ENCODE data around the gene OSBPL6.

GRCh38 chr2:178193496-178193822 is 853 bp upstream of the OSBPL6 start:
- TF ChIP-seq CTCF (IDR thresholded peaks at IDR 0.05 in 2 of 3, conservative IDR thresholded peaks at IDR 0.05 in 1 of 3; ENCODE audit: borderline replicate concordance in 1 of 3, insufficient read depth in 1 of 3, low read depth in 2 of 3, low read length in 2 of 3) (no peak), MAX (IDR thresholded peaks at IDR 0.05) (no peak), EZH2 (IDR thresholded peaks at IDR 0.05) (no peak), POLR2A (IDR thresholded peaks at IDR 0.05; ENCODE audit: borderline replicate concordance, extremely low read depth, insufficient read depth, insufficient read length) (no peak), EZH2phosphoT487 (IDR thresholded peaks at IDR 0.05; ENCODE audit: borderline replicate concordance) (no peak), ZBTB33 (IDR thresholded peaks at IDR 0.05; ENCODE audit: extremely low read depth, insufficient replicate concordance, low read length) (no peak), ZNF274 (IDR thresholded peaks at IDR 0.05; ENCODE audit: low read depth, low read length) (no peak), YY1 (IDR thresholded peaks at IDR 0.05; ENCODE audit: extremely low read depth, insufficient replicate concordance, low read depth, low read length) (no peak), JUND (IDR thresholded peaks at IDR 0.05) (no peak), POLR2AphosphoS5 (IDR thresholded peaks at IDR 0.05; ENCODE audit: low read depth, low read length) (no peak), SIN3A (IDR thresholded peaks at IDR 0.05; ENCODE audit: low read depth) (no peak)
- TF ChIP-seq, protein P1, sequence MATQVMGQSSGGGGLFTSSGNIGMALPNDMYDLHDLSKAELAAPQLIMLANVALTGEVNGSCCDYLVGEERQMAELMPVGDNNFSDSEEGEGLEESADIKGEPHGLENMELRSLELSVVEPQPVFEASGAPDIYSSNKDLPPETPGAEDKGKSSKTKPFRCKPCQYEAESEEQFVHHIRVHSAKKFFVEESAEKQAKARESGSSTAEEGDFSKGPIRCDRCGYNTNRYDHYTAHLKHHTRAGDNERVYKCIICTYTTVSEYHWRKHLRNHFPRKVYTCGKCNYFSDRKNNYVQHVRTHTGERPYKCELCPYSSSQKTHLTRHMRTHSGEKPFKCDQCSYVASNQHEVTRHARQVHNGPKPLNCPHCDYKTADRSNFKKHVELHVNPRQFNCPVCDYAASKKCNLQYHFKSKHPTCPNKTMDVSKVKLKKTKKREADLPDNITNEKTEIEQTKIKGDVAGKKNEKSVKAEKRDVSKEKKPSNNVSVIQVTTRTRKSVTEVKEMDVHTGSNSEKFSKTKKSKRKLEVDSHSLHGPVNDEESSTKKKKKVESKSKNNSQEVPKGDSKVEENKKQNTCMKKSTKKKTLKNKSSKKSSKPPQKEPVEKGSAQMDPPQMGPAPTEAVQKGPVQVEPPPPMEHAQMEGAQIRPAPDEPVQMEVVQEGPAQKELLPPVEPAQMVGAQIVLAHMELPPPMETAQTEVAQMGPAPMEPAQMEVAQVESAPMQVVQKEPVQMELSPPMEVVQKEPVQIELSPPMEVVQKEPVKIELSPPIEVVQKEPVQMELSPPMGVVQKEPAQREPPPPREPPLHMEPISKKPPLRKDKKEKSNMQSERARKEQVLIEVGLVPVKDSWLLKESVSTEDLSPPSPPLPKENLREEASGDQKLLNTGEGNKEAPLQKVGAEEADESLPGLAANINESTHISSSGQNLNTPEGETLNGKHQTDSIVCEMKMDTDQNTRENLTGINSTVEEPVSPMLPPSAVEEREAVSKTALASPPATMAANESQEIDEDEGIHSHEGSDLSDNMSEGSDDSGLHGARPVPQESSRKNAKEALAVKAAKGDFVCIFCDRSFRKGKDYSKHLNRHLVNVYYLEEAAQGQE (IDR thresholded peaks at IDR 0.05; ENCODE audit: low read depth): no peak

Data from HCT116 (cell line).